Mesenchymal stem cell (in vitro differentiated cells and primary cell): ENCODE measurements around the gene PRKCB.

Experiments
- DNase-seq: peaks from one replicate; pipeline ENCODE4 v3.0.0-alpha.2; 2013
- H2AFZ ChIP-seq: one replicate; pipeline ENCODE4 v1.6.1; 2013; ENCODE audit warnings: low read depth, mild to moderate bottlenecking, control low read depth, inconsistent platforms, low read length, moderate library complexity
- H2AK5ac ChIP-seq: 2 replicates; pipeline ENCODE4 v1.6.1; 2013; ENCODE audit warnings: low read length, moderate library complexity, mild to moderate bottlenecking, inconsistent platforms; ENCODE audit not compliant: severe bottlenecking
- H2BK120ac ChIP-seq: one replicate; pipeline ENCODE4 v1.6.1; 2013; ENCODE audit warnings: low read depth, mild to moderate bottlenecking, inconsistent platforms, low read length, moderate library complexity
- H2BK12ac ChIP-seq, 2 experiments: one replicate each; pipeline ENCODE4 v1.6.1; 2013; ENCODE audit warnings: inconsistent platforms in 2 of 2, low read length in 2 of 2, mild to moderate bottlenecking in 2 of 2, moderate library complexity in 2 of 2, control low read depth in 1 of 2
- H2BK15ac ChIP-seq: one replicate; pipeline ENCODE4 v1.6.1; 2013; ENCODE audit warnings: mild to moderate bottlenecking, low read depth, inconsistent platforms; ENCODE audit not compliant: poor library complexity, severe bottlenecking
- H2BK5ac ChIP-seq: 2 replicates; pipeline ENCODE4 v1.6.1; 2013; ENCODE audit warnings: low read depth, mild to moderate bottlenecking, low read length, control low read depth, inconsistent platforms; ENCODE audit not compliant: poor library complexity, severe bottlenecking
- H3K14ac ChIP-seq, 2 experiments: one replicate each; pipeline ENCODE4 v1.6.1; 2013; ENCODE audit warnings: inconsistent platforms in 2 of 2, low read length in 2 of 2, control low read depth in 1 of 2, mild to moderate bottlenecking in 1 of 2, moderate library complexity in 1 of 2
- H3K18ac ChIP-seq, 2 experiments: one replicate each; pipeline ENCODE4 v1.6.1; 2013; ENCODE audit warnings: inconsistent platforms in 2 of 2, low read length in 2 of 2, control low read depth in 1 of 2, low read depth in 1 of 2, mild to moderate bottlenecking in 1 of 2
- H3K23ac ChIP-seq, 2 experiments: one replicate each; pipeline ENCODE4 v1.6.1; 2013; ENCODE audit warnings: inconsistent platforms in 2 of 2, low read length in 2 of 2, mild to moderate bottlenecking in 2 of 2, moderate library complexity in 2 of 2, control low read depth in 1 of 2
- H3K27ac ChIP-seq: 2 replicates; pipeline ENCODE4 v1.5.1; 2013; ENCODE audit warnings: mild to moderate bottlenecking, moderate library complexity, low read length, control low read depth, inconsistent platforms; ENCODE audit not compliant: poor library complexity, severe bottlenecking
- H3K27me3 ChIP-seq, 2 experiments: 2 replicates each; pipeline versions ENCODE4 v1.6.1 to v1.7.0; 2013; ENCODE audit warnings: low read length in 2 of 2, mild to moderate bottlenecking in 2 of 2, moderate library complexity in 2 of 2, control low read depth in 1 of 2, inconsistent platforms in 1 of 2; ENCODE audit not compliant: control insufficient read depth in 1 of 2, insufficient read depth in 1 of 2
- H3K36me3 ChIP-seq, 2 experiments: 2 replicates each; pipeline versions ENCODE4 v1.6.1 to v1.7.0; 2013; ENCODE audit warnings: low read length in 2 of 2, control low read depth in 1 of 2, inconsistent platforms in 1 of 2, low read depth in 1 of 2, mild to moderate bottlenecking in 1 of 2; ENCODE audit not compliant: insufficient read depth in 2 of 2, control insufficient read depth in 1 of 2
- H3K4ac ChIP-seq, 2 experiments: one replicate each; pipeline ENCODE4 v1.6.1; 2013; ENCODE audit warnings: inconsistent platforms in 2 of 2, low read length in 2 of 2, mild to moderate bottlenecking in 2 of 2, moderate library complexity in 2 of 2, control low read depth in 1 of 2, low read depth in 1 of 2
- H3K4me1 ChIP-seq: 2 replicates; pipeline ENCODE4 v1.6.1; 2013; ENCODE audit warnings: low read depth, low read length, control low read depth; ENCODE audit not compliant: control insufficient read depth, insufficient read depth
- H3K4me2 ChIP-seq: 2 replicates; pipeline ENCODE4 v1.6.1; 2013; ENCODE audit warnings: low read length, mild to moderate bottlenecking, inconsistent platforms; ENCODE audit not compliant: poor library complexity, severe bottlenecking
- H3K4me3 ChIP-seq, 2 experiments: 2 replicates each; pipeline versions ENCODE4 v1.5.1 to v1.7.0; 2013; ENCODE audit warnings: low read length in 2 of 2, mild to moderate bottlenecking in 2 of 2, control low read depth in 1 of 2, low read depth in 1 of 2; ENCODE audit not compliant: insufficient read depth in 1 of 2
- H3K79me1 ChIP-seq: replicated peaks from 2 replicates; pipeline ENCODE4 v1.6.1; 2013; ENCODE audit warnings: mild to moderate bottlenecking, control low read depth, low read length, inconsistent platforms; ENCODE audit not compliant: poor library complexity, severe bottlenecking
- H3K9ac ChIP-seq: 2 replicates; pipeline ENCODE4 v1.7.0; 2013; ENCODE audit warnings: mild to moderate bottlenecking, low read length, moderate library complexity
- H3K9me3 ChIP-seq: 2 replicates; pipeline ENCODE4 v1.7.0; 2013; ENCODE audit warnings: mild to moderate bottlenecking, low read length; ENCODE audit not compliant: control insufficient read depth
- H4K8ac ChIP-seq: one replicate; pipeline ENCODE4 v1.6.1; 2013; ENCODE audit warnings: inconsistent platforms, mild to moderate bottlenecking, low read length, moderate library complexity
- H4K91ac ChIP-seq: one replicate; pipeline ENCODE4 v1.6.1; 2013; ENCODE audit warnings: mild to moderate bottlenecking, low read length, inconsistent platforms
- WGBS: methylation state at CpG from one replicate; pipeline ENCODE4 v1.1.7; 2013; ENCODE audit warnings: mixed read lengths; 5-methylcytosine and 5-hydroxymethylcytosine counted together

Gene PRKCB

GRCh38 chr16:24156777-24157176, 321.0 kb downstream of the PRKCB start:
- Histone ChIP-seq H2AK5ac (no peak overlapping the region), H2BK12ac (no peak overlapping the region), H3K79me1 (no peaks in the 10 kb centered on the region), H4K91ac (no peak overlapping the region), H3K14ac (no peak overlapping the region), H3K4ac (no peak overlapping the region), H3K4me3 (no peak overlapping the region), H3K9me3 (no peaks in the 10 kb centered on the region), H3K18ac (no peak overlapping the region), H2BK5ac (no peak overlapping the region), H4K8ac (no peak overlapping the region), H3K27ac (no peak overlapping the region), H2AFZ (no peak overlapping the region), H2BK120ac (no peak overlapping the region), H3K9ac (no peak overlapping the region), H3K23ac (no peak overlapping the region), H3K4me1 (no peaks in the 10 kb centered on the region), H3K4me2 (no peak overlapping the region), H2BK15ac (no peak overlapping the region), H3K36me3 (no peaks in the 10 kb centered on the region), H3K27me3 (no peaks in the 10 kb centered on the region)
- DNase-seq, result no peak
- 63% methylated on average over 1 of the region's 1 CpG for WGBS

GRCh38 chr16:24163935-24164334, 328.2 kb downstream of the PRKCB start:
- Histone ChIP-seq H2AFZ (no peak overlapping the region), H2BK12ac (no peak overlapping the region), H3K14ac (no peak overlapping the region), H3K4ac (no peak overlapping the region), H3K36me3 (no peaks in the 10 kb centered on the region), H3K27me3 (no peaks in the 10 kb centered on the region), H3K4me2 (no peak overlapping the region), H2AK5ac (no peak overlapping the region), H2BK120ac (no peak overlapping the region), H4K91ac (no peak overlapping the region), H3K79me1 (no peaks in the 10 kb centered on the region), H3K9ac (no peak overlapping the region), H4K8ac (no peak overlapping the region), H3K4me3 (no peak overlapping the region), H3K27ac (no peak overlapping the region), H2BK5ac (no peak overlapping the region), H3K18ac (no peak overlapping the region), H3K4me1 (no peaks in the 10 kb centered on the region), H2BK15ac (no peak overlapping the region), H3K9me3 (no peaks in the 10 kb centered on the region), H3K23ac (no peak overlapping the region)
- no peak for DNase-seq
- 17% methylated on average over 3 of the region's 3 CpGs for WGBS

DNA sequence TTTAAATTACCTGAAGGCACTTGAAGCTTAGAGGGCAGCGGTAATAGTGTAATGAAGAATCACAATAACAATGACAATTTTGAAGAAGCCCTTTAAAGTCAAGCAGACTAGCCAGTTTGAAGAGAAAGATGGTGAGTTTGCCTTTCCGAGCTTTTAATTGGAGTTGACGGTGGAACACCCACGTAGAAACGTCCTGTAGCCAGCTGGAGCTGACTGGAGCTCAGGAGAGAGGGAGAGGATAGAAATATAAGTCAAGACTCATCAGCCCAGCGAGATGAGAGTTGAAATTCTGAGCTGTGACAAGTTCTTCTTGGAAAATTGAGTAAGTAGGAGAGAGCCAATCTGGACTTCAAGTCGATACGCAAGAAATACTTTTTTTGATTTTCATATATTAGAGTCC, 328.6 kb downstream of the PRKCB start:
- Histone ChIP-seq H3K18ac (no peak overlapping the region), H3K27ac (no peak overlapping the region), H3K9ac (no peak overlapping the region), H3K36me3 (no peaks in the 10 kb centered on the region), H3K4ac (no peak overlapping the region), H2BK12ac (no peak overlapping the region), H4K91ac (no peak overlapping the region), H2BK5ac (no peak overlapping the region), H3K4me1 (no peaks in the 10 kb centered on the region), H3K4me3 (no peak overlapping the region), H3K9me3 (no peaks in the 10 kb centered on the region), H4K8ac (no peak overlapping the region), H2BK15ac (no peak overlapping the region), H2AK5ac (no peak overlapping the region), H2BK120ac (no peak overlapping the region), H3K14ac (no peak overlapping the region), H3K23ac (no peak overlapping the region), H3K4me2 (no peak overlapping the region), H2AFZ (no peak overlapping the region), H3K27me3 (no peaks in the 10 kb centered on the region), H3K79me1 (no peaks in the 10 kb centered on the region)
- WGBS, result 39% methylated on average over 6 of the region's 8 CpGs
- no peak for DNase-seq

DNA sequence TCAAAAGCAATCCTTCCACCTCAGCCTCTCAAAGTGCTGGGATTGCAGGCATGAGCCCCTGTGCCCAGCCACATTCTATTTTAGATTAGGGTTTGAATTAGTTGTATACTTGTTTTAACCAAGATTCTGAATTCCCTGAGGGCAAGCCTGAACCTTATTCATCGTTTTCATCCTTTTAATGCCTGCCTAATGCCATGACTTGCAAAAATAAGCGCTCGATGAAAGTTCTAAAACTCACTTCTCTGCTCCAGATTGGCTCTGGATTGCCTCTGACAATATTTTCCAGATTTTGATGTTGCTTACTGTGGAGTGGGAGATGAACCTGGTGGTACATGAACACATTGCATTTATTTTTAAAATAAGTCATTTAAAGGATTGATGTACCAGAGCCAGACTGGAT, 329.5 kb downstream of the PRKCB start:
- H2AK5ac ChIP-seq, result no peak overlapping the region
- H3K4me1 ChIP-seq, result no peaks in the 10 kb centered on the region
- H2BK120ac ChIP-seq, result no peak overlapping the region
- no peak overlapping the region for H3K27ac ChIP-seq
- H3K14ac ChIP-seq, result no peak overlapping the region
- H3K36me3 ChIP-seq, result no peaks in the 10 kb centered on the region
- WGBS, result 65% methylated on average over 2 of the region's 3 CpGs
- H2BK12ac ChIP-seq, result no peak overlapping the region
- no peak overlapping the region for H3K9ac ChIP-seq
- H2BK15ac ChIP-seq, result no peak overlapping the region
- H3K18ac ChIP-seq, result no peak overlapping the region
- H3K79me1 ChIP-seq, result no peaks in the 10 kb centered on the region
- DNase-seq, result no peak
- no peak overlapping the region for H4K8ac ChIP-seq
- H3K27me3 ChIP-seq, result no peaks in the 10 kb centered on the region
- H3K9me3 ChIP-seq, result no peaks in the 10 kb centered on the region
- H3K4me3 ChIP-seq, result no peak overlapping the region
- no peak overlapping the region for H3K4me2 ChIP-seq
- no peak overlapping the region for H3K4ac ChIP-seq
- no peak overlapping the region for H3K23ac ChIP-seq
- no peak overlapping the region for H2BK5ac ChIP-seq
- H4K91ac ChIP-seq, result no peak overlapping the region
- H2AFZ ChIP-seq, result no peak overlapping the region
